ENCODE measurements around the gene REXO5. TPM values are rescaled to one million over a fixed set of nuclear protein-coding genes. Genes with fewer than 3 reads are reported as not detected.
"Not testable (repeated sequence)": the region's sequence is repeated elsewhere in the genome, so short reads cannot be mapped to it uniquely, and the experiment has no call there.

The REXO5 gene
- total RNA-seq, 1 donor from 2014 or later = 5.4 TPM

DNA sequence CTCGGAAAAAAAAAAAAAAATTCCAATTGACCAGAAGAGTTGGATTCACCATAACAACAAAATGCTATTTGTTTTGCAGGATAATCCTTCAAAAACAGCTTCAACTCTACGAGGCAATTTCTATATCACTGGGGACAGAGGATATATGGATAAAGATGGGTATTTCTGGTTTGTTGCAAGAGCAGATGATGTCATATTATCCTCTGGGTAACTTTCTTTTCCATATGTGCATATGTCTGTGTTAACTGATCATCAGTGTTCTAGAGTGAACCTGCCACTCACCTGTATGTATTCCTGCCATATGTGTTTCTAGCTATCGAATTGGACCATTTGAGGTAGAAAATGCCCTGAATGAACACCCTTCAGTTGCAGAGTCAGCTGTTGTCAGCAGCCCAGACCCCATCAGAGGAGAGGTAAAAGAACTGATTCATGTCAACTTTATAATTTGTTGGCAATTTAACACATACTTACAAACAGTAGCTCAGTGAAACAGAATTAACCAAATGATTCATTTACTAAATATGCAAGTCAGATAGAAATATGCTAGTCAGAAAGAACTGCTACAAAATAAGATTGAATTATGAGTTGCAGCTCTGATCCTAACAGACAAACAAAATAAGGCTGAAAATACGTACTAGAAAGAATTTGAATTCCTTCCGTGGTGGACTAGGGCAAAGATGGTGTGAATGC lies 14.3 kb upstream of the REXO5 start:
- intact Hi-C loops (cut with micrococcal nuclease) = no loop called here

DNA sequence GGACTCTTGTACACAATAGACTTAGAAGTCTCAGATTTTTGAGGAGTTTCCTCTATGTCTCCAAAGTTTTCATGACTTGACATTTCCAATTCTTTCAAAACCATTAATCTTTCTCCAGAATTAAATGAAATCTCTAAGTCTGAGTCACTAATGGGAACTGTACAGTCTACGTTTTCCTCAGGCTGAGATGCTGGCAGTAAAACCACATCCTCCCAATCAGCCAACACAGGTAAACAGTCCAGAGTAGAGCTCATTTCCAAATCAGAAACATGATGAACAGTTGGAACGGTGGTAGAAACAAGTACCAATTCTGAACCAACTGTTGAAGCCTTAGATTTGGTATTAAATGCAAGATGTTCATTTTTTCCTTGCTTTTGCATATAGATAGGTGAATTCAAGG lies 8.0 kb upstream of the REXO5 start:
- no peak for DNase-seq
- no peak for ATAC-seq
- intact Hi-C loops (cut with micrococcal nuclease) = no loop called here

More for the DNA sequence above, 14.3 kb upstream of the REXO5 start:
- ATAC-seq (no peak), DNase-seq (no peak)

DNA sequence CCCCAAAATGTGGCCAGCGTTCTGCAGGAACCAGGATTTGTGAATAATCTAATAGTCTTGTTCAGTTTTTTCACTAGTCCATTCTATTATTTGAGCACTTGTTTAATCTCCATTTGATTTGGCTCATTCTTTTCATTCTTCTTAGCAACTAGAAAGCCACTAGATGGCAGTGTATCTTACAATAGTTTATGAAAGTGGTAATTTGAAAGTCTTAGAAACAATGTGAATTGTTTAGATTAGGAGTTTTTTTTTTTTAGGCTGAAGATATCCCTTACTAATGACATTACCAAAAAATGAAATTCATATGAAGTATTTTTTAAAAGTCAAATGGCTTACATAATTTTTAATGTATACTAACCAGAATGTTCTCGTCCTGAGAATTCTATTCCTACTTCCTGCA lies 6.7 kb upstream of the REXO5 start:
- no peak for DNase-seq
- intact Hi-C loops (cut with micrococcal nuclease) = no loop called here
- ATAC-seq = no peak

DNA sequence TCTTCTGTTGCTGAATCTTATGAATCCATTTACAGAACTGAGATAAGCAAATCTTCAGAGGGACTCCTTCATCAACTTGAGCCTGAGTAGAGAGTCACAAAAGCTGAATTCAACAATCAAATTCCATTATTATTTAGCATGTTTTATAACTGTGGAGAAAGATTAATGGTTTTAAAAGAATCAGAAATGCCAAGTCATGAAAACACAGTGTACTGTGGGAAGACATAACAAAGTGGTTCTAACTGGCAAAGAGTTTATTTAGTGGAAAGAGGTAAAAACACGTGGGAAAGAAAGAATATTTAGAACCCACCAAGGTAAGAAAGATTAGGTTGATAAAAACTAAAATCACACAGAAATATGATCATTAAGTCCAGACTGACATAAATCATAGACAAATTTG lies 5.0 kb upstream of the REXO5 start:
- intact Hi-C loops (cut with micrococcal nuclease) = no loop called here
- ATAC-seq (no peak), DNase-seq (no peak)

DNA sequence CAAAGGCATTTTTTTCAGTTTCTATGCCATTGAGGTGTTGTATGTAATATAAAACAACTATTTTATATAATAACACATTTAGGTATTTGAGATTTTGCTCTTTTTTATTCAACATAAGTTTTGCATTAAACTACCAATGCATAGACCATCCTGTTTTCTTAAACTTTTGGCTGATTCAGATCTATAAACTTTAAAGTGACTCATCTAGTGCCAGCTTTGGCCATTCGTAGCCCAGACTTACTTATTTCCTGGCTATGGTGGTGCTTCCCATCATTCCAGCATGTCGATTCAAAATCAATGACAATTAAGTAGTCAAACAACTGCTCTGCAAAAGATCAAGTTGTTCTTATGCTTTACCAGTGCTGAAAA lies 3.2 kb upstream of the REXO5 start:
- intact Hi-C loops (cut with micrococcal nuclease) = no loop called here

DNA sequence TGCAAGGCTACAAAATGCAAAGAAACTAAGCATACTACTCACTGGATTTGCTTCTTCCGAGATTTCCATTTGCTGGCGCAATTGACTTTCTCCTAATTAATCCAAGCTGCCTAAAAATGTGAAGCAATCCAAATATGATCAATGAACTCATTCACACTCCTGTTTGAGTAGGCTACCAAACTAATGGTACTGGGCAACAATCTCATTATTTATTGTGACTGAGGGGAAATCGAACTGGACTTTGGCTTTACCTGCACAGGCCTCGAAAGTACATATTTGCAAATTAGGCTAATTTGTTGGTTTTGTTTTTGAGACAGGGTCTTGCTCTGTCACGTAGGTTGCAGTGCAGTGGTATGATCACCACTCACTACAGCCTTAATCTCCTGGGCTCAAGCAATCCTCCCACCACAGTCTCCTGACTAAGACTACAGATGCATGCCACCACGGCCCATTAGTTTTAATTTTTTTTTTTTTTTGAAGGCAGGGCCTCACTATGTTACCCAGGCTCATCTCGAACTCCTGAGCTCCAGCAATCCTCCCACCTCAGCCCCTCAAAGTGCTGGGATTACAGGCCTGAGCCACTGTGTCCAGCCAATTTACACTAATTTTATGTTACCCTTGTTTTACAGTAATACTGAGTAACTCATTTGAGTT lies 2.6 kb upstream of the REXO5 start:
- intact Hi-C loops (cut with micrococcal nuclease) = no loop called here

More for the DNA sequence above, 3.2 kb upstream of the REXO5 start:
- ATAC-seq (no peak), DNase-seq (no peak)

DNA sequence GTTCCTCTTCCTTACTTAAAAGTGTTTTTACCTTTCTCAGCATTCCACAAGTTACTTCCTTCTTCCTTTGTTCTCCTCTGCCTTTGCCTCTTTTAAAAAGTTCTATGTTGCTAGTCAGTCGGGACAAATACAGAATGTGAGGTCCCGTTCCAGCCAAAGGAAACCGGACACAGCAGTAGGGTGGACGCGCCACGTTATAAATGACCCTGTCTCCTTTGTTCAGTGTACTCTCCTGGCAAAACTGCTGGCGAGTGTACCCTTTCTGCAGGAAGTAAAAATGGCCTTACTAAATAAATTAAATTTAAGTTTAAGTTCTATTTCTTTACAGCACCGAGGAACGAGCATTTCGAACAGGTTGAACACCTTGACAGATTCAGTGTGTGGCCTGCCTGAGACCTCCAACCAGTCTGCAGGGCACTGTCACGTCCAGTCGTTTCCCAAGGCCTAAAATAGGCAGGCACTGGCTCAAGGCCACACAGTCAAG lies 601 bp upstream of the REXO5 start:
- DNase-seq; intact Hi-C loops (cut with micrococcal nuclease): not testable (repeated sequence)
- peak; percentile 84 for ATAC-seq

More for the DNA sequence above, 2.6 kb upstream of the REXO5 start:
- no peak for ATAC-seq
- DNase-seq = no peak

DNA sequence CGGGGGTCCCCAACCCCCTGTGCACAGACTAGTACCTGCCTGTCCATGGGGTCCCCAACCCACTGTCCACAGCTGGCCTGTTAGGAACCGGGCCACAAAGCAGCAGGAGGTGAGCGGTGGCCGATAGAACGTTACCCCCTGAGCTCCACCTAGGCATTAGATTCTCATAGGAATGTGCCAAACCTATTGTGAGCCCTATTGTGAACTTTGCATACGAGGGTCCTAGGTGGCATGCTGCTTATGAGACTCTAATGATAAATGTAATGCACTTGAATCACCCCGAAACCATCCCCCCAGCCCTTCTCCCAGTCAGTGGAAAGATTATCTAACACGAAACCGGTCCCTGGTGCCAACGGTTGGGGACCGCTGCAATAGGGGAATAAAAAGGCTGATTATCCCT lies 1.5 kb downstream of the REXO5 start:
- ATAC-seq (no peak), DNase-seq (no peak)
- intact Hi-C loops (cut with micrococcal nuclease) = no loop called here

DNA sequence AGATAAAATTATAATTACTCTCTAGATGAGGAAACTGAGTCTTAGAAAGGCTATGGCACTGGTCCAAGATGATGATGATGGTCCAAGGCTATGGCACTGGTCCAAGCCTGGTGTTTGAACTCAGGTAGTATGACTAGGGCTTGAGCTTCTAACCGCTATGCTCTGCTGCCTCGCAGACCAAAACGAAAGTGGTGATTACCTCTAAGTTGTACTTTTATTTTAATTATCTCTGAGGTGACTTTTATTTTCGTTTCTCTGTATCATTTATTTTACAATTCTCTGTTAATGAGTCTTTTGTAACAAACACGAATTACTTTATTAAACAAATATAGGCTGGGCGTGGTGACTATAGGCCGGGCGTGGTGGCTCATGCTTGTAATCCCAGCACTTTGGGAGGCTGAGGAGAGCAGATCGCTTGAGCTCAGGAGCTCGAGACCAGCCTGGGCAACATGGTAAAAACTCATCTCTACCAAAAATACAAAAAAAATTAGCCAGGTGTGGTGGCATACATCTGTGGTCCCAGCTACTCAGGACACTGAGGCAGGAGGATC lies 5.6 kb downstream of the REXO5 start:
- DNase-seq = no peak
- no peak for ATAC-seq
- intact Hi-C loops (cut with micrococcal nuclease) = no loop called here

DNA sequence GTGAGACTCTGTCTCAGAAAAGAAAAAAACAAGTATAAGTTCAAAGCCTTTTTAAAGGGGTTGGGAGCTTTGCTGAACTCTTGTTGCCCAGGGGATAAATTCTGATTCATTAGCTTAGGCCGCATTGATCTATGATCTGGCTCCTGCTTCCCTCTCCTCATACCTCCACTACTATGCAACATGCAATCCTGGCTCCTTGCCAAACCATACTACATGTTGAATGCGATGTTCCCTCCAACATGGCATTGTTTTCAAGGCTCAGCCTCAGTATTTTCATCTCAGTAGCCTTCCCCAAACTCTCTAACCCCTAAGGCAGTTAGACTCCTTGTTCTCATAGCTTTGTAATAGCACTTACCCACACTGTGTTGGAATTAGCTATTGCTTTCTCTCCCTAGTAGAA lies 6.2 kb downstream of the REXO5 start:
- intact Hi-C loops (cut with micrococcal nuclease) = no loop called here
- no peak for ATAC-seq
- no peak for DNase-seq

DNA sequence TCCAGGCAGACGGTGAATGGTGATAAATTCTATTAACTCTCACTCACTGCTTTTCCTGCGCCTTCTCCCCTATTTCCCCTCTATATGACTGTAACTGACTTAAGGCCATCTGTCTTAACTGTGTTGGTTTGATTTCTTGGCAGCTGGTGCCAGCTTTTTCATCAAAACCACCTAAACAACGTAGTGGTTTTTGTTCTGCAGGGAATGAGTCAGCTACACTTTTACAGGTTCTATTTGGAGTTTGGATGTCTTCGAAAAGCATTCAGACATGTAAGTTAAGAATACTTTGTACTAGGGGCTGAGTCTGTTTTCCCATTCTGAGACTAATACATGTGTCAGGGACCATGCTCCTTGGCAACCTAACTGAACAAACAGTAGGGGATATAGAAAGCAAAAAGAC lies 8.5 kb downstream of the REXO5 start:
- no peak for DNase-seq
- no peak for ATAC-seq
- intact Hi-C loops (cut with micrococcal nuclease) = no loop called here

DNA sequence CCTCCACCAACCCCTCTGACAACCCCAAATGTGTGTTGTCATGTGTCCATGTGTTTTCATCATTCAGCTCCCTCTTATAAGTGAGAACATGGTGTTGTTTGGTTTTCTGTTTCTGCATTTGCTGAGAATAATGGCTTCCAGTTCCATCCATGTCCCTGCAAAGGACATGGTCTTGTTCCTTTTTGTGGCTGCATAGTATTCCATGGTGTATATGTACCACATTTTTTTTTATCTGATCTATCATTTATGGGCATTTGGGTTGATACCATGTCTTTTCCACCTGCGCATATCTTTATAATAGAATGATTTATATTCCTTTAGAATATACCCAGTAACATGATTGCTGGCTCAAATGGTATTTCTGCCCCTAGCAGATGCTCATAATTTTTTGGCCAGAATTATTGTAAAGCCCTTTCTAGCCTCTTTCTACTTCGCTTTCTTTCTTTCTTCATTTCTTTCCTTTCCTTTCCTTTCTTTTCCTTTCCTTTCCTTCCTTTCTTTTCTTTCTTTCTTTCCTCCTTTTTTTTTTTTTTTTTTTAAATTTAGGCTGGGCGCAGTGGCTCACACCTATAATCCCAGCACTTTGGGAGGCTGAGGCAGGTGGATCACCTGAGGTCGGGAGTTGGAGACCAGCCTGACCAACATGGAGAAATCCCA lies 12.7 kb downstream of the REXO5 start:
- intact Hi-C loops (cut with micrococcal nuclease) = no loop called here
- no peak for DNase-seq
- ATAC-seq = no peak

DNA sequence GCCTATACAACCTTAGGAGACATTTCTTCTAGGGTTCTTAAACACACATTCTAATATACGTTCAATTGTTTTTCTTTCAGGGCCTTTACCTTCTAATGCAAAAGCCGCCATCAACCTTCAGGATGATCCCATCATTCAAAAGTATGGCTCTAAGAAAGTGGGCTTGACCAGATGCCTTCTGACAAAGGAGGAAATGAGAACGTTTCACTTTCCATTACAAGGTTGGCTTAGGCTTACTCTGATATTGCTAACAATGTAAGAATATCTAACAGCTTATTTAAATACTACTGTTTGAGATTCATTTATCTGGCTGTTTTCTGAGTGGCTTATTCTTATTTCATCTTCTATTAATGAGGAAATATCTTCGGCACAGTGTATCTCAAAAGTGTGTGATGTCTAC lies 15.4 kb downstream of the REXO5 start:
- ATAC-seq (no peak), DNase-seq (no peak)
- intact Hi-C loops (cut with micrococcal nuclease) = no loop called here

DNA sequence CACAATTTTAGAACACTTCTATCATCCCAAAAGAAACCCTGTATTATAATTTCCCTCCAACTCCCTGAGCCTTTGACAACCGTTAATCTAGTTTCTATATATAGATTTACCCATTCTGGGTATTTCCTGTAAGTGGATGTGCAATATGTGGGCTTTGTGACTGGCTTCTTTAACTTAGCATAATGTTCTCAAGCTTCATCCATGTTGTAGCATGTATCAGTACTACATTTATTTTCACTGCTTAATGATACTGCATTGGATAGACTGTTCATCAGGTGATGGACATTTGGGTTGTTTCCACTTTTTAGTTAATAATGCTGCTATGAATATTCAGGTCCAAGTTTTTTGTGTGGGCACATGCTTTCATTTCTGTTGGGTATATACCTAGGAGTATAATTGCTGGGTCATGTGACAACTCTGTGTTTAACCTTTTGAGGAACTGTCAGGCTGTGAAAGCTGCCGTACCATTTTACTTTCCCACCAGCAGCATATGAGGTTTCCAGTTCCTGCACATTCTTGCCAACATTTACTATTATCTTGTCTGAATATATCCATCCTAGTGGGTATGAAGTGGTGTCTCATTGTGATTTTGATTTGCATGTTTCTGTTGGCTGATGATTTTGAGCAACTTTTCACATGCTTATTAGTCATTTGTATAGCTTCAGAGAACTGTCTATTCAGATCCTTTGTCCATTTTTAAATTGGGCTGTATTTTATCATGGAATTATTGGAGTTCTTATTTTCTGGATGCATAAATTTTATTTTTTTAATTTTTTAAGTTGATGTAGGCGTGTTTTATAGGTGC lies 16.4 kb downstream of the REXO5 start:
- no peak for ATAC-seq
- intact Hi-C loops (cut with micrococcal nuclease) = no loop called here

DNA sequence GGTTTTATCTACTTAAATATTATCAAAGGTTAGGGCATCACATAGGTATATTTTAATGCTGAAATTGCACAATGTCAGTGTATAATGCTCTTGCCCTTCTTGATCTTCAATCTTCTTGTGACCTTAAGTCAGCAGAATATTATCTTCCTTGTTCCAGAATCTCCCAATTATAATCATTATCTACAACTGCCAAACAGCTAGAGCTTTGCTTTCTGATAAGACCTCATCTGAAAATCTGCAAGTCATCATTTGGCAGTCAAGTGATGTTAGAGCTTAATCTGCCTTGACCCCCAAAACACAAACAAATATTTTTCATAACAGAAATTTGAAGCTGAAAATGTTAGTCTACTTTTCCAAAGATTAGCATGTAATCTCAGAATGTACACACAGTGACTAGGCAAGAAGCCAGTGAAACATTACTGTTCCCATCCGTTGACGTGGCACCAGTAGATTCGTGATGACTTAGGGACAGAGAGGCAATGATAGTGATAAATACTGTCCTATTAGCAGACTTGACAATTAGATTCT lies 19.8 kb downstream of the REXO5 start:
- ATAC-seq = no peak
- DNase-seq = no peak
- intact Hi-C loops (cut with micrococcal nuclease) = no loop called here

More for the DNA sequence above, 16.4 kb downstream of the REXO5 start:
- no peak for DNase-seq

DNA sequence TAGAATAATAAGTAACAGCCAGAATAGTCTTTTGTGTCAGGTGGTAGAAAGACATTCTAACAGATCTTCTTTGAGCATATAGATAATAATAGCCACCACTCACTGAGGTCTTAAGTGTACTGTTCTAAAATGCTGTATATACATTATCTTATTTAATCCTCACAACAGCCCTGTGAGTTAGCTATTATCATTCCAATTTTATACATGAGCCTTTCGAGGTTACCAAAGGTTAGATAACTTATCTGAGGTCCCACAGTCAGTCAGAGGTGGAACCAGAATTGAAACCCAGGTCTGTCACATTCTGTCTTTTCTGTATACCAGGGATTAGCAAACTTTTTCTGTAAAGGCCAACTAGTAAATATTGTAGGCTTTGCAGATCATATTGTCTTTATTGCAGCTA lies 23.2 kb downstream of the REXO5 start:
- DNase-seq = no peak
- no peak for ATAC-seq
- intact Hi-C loops (cut with micrococcal nuclease) = no loop called here

DNA sequence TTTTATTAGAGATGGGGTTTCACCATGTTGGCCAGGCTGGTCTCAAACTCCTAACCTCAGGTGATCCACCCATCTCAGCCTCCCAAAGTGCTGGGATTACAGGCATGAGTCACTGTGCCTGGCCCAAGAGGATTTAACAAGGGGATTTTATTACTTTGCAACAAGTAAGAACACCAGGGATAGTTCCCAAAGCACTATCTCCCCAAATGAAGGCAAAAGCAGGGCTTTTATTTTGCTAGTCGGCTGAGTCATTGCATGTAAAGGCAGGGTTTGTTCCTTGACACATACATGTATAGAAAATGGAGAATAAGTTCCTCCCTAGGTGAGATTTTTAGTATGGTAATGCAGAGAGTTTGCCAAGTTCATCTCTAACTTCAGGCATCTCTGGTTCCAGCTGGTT lies 24.0 kb downstream of the REXO5 start:
- DNase-seq (no peak), ATAC-seq (no peak)
- intact Hi-C loops (cut with micrococcal nuclease) = no loop called here

DNA sequence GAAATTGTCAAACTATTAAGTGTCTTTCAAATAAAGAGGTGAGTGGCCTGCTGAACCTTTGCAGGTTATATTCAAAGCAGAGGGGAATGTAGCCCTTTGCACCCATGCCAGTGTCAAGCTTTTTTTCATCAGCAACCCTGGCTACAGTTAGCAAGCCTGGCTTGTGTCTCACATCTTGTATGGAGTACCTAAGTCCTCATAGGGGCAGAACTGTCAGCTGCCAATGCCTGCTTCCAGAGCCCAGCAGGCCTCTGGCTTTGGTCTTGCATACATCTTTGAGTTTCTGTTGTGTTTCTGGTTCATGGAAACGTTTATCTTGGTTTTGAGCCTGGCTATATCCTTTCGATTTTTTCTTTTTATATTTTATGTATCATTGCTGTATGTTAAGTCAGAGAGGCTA lies 26.8 kb downstream of the REXO5 start:
- intact Hi-C loops (cut with micrococcal nuclease) = no loop called here
- peak; percentile 61 for ATAC-seq
- no peak for DNase-seq

DNA sequence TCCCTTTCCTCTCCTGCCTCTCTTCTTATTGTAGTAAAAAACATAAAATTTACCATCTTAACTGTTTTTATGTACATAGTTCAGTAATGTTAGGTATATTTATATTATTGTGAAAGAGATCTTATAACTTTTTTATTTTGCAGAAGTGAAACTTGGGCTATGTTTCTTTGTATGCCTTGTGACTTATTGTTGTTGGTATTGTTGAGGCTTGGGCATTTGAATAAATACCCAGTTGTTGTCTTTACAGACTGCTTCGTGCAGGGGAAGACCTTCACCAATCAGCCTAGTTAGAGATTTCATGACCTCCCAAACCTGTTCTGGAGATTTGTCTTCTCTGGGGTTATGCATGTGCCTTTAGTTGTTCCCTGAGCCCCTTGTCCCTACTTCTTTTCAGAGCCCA lies 31.9 kb downstream of the REXO5 start:
- ATAC-seq (no peak), DNase-seq (no peak)
- intact Hi-C loops (cut with micrococcal nuclease) = no loop called here
